ENCODE results near the gene SULT1A1. TPM values are rescaled to one million over a fixed set of nuclear protein-coding genes. Genes with fewer than 3 reads are reported as not detected.

SULT1A1 gene
- total RNA-seq, 1 experiment from 2014 or later: 3.2 TPM

DNA sequence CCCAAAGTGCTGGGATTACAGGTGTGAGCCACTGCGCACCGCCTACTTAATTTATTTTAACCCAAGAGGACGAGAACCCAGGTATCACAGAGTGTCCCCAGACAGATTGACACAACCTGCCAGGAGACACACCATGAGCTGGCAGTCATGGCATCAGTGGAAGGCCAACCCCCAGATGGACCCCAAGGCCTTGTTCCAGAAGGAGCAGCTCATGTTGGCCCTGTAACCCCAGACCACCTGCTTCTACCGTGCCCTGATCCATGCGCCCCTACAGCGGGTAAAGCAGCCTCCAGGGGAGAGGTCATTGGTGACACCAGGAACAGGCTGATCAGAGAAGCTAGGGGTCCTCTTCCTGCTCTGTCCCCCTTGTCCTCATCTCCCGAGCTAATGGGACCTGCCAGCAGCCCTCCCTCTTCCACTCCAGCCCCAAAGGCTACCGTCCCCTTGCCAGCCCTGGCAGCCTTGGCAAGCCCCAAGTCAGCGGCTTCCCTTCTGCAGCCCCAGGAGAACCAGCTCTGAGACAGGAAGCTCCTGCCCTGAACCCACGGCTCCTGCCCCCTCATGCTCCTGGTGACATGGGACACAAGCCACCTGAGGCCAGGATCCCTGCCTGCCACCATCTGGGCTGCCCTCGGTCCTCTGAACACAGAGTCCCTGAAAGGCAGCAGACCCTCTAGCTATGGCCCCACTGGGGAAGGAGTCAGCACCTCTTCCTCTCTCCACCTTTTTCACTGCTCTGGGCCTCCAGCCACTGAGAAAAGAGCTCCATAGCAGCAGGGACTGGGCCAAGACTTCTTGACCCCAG is 6.3 kb downstream of the SULT1A1 start:
- no peaks in the 10 kb centered on the region for H3K4me1 Mint-ChIP-seq
- no peaks in the 10 kb centered on the region for H3K36me3 Mint-ChIP-seq
- ChIA-PET CTCF (interaction anchor here (0.7 kb wide), 1 partner anchor 12 kb away, joined by 4 read pairs; no protein-coding TSS in a partner anchor), POLR2A (no interaction called here)
- H3K27ac Mint-ChIP-seq: no peak overlapping the region
- TF ChIP-seq CREM (CRISPR knock-in tag; IDR thresholded peaks at IDR 0.05) (no peak), USF2 (CRISPR knock-in tag; IDR thresholded peaks at IDR 0.05) (no peak), NFYB (CRISPR knock-in tag; conservative IDR thresholded peaks at IDR 0.05; ENCODE audit: low read depth) (no peak), NR2C2 (CRISPR knock-in tag; IDR thresholded peaks at IDR 0.05) (no peak), ZNF281 (CRISPR knock-in tag; IDR thresholded peaks at IDR 0.05) (no peak), ZBTB21 (CRISPR knock-in tag; IDR thresholded peaks at IDR 0.05; ENCODE audit: borderline replicate concordance) (no peak), MLX (CRISPR knock-in tag; IDR thresholded peaks at IDR 0.05) (no peak), ZMAT4 (CRISPR knock-in tag; IDR thresholded peaks at IDR 0.05) (no peak), GTF2I (CRISPR knock-in tag; conservative IDR thresholded peaks at IDR 0.05) (no peak), SMAD3 (CRISPR knock-in tag; IDR thresholded peaks at IDR 0.05; ENCODE audit: borderline replicate concordance) (no peak), JAZF1 (CRISPR knock-in tag; IDR thresholded peaks at IDR 0.05) (no peak)
- TF ChIP-seq, protein P1, sequence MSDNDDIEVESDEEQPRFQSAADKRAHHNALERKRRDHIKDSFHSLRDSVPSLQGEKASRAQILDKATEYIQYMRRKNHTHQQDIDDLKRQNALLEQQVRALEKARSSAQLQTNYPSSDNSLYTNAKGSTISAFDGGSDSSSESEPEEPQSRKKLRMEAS (CRISPR knock-in tag; IDR thresholded peaks at IDR 0.05): no peak
- TF ChIP-seq, protein P2, sequence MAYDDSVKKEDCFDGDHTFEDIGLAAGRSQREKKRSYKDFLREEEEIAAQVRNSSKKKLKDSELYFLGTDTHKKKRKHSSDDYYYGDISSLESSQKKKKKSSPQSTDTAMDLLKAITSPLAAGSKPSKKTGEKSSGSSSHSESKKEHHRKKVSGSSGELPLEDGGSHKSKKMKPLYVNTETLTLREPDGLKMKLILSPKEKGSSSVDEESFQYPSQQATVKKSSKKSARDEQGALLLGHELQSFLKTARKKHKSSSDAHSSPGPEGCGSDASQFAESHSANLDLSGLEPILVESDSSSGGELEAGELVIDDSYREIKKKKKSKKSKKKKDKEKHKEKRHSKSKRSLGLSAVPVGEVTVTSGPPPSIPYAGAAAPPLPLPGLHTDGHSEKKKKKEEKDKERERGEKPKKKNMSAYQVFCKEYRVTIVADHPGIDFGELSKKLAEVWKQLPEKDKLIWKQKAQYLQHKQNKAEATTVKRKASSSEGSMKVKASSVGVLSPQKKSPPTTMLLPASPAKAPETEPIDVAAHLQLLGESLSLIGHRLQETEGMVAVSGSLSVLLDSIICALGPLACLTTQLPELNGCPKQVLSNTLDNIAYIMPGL (CRISPR knock-in tag; IDR thresholded peaks at IDR 0.05): no peak
- TF ChIP-seq, protein P3, sequence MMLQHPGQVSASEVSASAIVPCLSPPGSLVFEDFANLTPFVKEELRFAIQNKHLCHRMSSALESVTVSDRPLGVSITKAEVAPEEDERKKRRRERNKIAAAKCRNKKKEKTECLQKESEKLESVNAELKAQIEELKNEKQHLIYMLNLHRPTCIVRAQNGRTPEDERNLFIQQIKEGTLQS (CRISPR knock-in tag; conservative IDR thresholded peaks at IDR 0.05): no peak
- no peak overlapping the region for H3K4me3 Mint-ChIP-seq
- no peaks in the 10 kb centered on the region for H3K27me3 Mint-ChIP-seq (ENCODE audit: low read depth)
- DNase-seq (ENCODE audit: low spot score) (no peak), ATAC-seq (no peak)
- no peaks in the 10 kb centered on the region for H3K9me3 Mint-ChIP-seq

DNA sequence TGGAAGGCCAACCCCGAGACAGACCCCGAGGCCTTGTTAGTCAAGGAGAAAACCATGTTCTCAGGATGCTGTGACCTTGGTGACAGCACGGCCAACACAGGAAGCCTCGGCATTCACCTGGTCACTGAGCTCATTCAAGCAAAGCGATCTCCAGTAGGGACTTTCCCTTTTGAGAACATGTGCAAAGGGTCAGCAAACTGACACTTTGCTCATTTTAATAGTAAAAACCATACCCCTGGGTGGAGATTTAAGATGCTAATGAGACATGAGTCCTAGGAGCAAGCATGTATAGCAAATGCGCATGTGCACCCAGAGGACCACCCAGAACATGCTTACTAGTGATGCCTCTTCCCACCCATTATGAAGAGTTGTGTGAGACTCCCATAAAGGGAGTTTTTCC is 7.3 kb downstream of the SULT1A1 start:
- Mint-ChIP-seq H3K4me3 (no peak overlapping the region), H3K4me1 (peaks cover 6% of the 10 kb centered on the region), H3K27ac (no peak overlapping the region), H3K27me3 (ENCODE audit: low read depth) (no peaks in the 10 kb centered on the region), H3K36me3 (no peaks in the 10 kb centered on the region), H3K9me3 (no peaks in the 10 kb centered on the region)
- ChIA-PET POLR2A (no interaction called here), CTCF (no interaction called here)
- ATAC-seq (no peak), DNase-seq (ENCODE audit: low spot score) (no peak)
- TF ChIP-seq USF2 (CRISPR knock-in tag; IDR thresholded peaks at IDR 0.05): no peak
- no peak for TF ChIP-seq GABPB1 (CRISPR knock-in tag; IDR thresholded peaks at IDR 0.05)
- TF ChIP-seq SP1 (CRISPR knock-in tag; conservative IDR thresholded peaks at IDR 0.05): no peak
- TF ChIP-seq, protein P4, sequence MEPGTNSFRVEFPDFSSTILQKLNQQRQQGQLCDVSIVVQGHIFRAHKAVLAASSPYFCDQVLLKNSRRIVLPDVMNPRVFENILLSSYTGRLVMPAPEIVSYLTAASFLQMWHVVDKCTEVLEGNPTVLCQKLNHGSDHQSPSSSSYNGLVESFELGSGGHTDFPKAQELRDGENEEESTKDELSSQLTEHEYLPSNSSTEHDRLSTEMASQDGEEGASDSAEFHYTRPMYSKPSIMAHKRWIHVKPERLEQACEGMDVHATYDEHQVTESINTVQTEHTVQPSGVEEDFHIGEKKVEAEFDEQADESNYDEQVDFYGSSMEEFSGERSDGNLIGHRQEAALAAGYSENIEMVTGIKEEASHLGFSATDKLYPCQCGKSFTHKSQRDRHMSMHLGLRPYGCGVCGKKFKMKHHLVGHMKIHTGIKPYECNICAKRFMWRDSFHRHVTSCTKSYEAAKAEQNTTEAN (CRISPR knock-in tag; IDR thresholded peaks at IDR 0.05): no peak
- TF ChIP-seq NFE2L1 (CRISPR knock-in tag; IDR thresholded peaks at IDR 0.05): no peak
- no peak for TF ChIP-seq MYBL2 (CRISPR knock-in tag; IDR thresholded peaks at IDR 0.05)
- no peak for TF ChIP-seq PRRX2 (CRISPR knock-in tag; IDR thresholded peaks at IDR 0.05)
- TF ChIP-seq E2F1 (CRISPR knock-in tag; IDR thresholded peaks at IDR 0.05): no peak
- no peak for TF ChIP-seq NR2C2 (CRISPR knock-in tag; IDR thresholded peaks at IDR 0.05)
- TF ChIP-seq TEAD4 (CRISPR knock-in tag; IDR thresholded peaks at IDR 0.05): no peak

All from WTC11 (cell line).